CD4-positive, alpha-beta T cell treated with Interleukin-12 subunit alpha and Interleukin-12 subunit beta, for 1 hour (primary cell): ENCODE measurements around the gene FBXL19.
A peak's percentile ranks its signal among the peaks of the same experiment; 100 is the strongest.

Experiments used
- DNase-seq: peaks from one replicate; pipeline ENCODE4 v3.0.0-alpha.2; 2020

The FBXL19 gene

GRCh38 chr16:30992276-30992780, 69.0 kb downstream of the FBXL19 start:
- no peak for DNase-seq

- DNase-seq: no peak
Observed at GRCh38 chr16:30992931-30993816, 69.8 kb downstream of the FBXL19 start.

- DNase-seq: no peak
Observed at GRCh38 chr16:30995927-30996323, 72.6 kb downstream of the FBXL19 start.

- DNase-seq: no peak
Observed at GRCh38 chr16:30996324-30996984, 73.1 kb downstream of the FBXL19 start.

GRCh38 chr16:30996985-30997724, 73.8 kb downstream of the FBXL19 start:
- DNase-seq: peak; percentile 86

- DNase-seq: no peak
Observed at GRCh38 chr16:30997725-30998711, 74.6 kb downstream of the FBXL19 start.
